Endothelial cell (in vitro differentiated cells): ENCODE data around the gene FBXL12. TPM values are rescaled to one million over a fixed set of nuclear protein-coding genes. Genes with fewer than 3 reads are reported as not detected.

Source experiments
- DNase-seq: peaks from one replicate; pipeline ENCODE4 v3.0.0; 2021; ENCODE audit warnings: low spot score
- H3K27ac Mint-ChIP-seq: one replicate; pipeline ENCODE4 v1.8.0; 2021; ENCODE audit warnings: mixed read lengths, inconsistent platforms; ENCODE audit not compliant: unreplicated experiment
- H3K27me3 Mint-ChIP-seq: one replicate; pipeline ENCODE4 v1.8.0; 2021; ENCODE audit warnings: mild to moderate bottlenecking, moderate library complexity, mixed read lengths, inconsistent platforms; ENCODE audit not compliant: unreplicated experiment
- H3K36me3 Mint-ChIP-seq: one replicate; pipeline ENCODE4 v1.8.0; 2021; ENCODE audit warnings: mild to moderate bottlenecking, low read depth, mixed read lengths, inconsistent platforms; ENCODE audit not compliant: unreplicated experiment
- H3K4me1 Mint-ChIP-seq: one replicate; pipeline ENCODE4 v1.8.0; 2021; ENCODE audit warnings: mild to moderate bottlenecking, mixed read lengths, inconsistent platforms; ENCODE audit not compliant: unreplicated experiment
- H3K4me3 Mint-ChIP-seq: one replicate; pipeline ENCODE4 v1.8.0; 2021; ENCODE audit warnings: mild to moderate bottlenecking, mixed read lengths, inconsistent platforms; ENCODE audit not compliant: unreplicated experiment
- H3K9me3 Mint-ChIP-seq: one replicate; pipeline ENCODE4 v1.8.0; 2021; ENCODE audit warnings: mixed read lengths, inconsistent platforms; ENCODE audit not compliant: unreplicated experiment
- total RNA-seq: library from RNA; stranded (reverse); fragmentation: NEBNext Ultra II Directional; extraction: Animal tissue kit (Norgen Biotek cat#: 25700); gene quantifications from one replicate; pipeline ENCODE4 v1.2.1, GENCODE V29; 2021; ENCODE audit not compliant: unreplicated experiment
- TF ChIP-seq, protein P1 (sequence below): fragments of 200-600 bp; sonication (generic); IDR thresholded peaks from one replicate; pipeline ENCODE4 v1.5.0; 2021; ENCODE audit warnings: antibody characterized with exemption; ENCODE audit not compliant: unreplicated experiment

The FBXL12 gene
- total RNA-seq, 1 donor from 2014 or later, result 45.9 TPM

DNA sequence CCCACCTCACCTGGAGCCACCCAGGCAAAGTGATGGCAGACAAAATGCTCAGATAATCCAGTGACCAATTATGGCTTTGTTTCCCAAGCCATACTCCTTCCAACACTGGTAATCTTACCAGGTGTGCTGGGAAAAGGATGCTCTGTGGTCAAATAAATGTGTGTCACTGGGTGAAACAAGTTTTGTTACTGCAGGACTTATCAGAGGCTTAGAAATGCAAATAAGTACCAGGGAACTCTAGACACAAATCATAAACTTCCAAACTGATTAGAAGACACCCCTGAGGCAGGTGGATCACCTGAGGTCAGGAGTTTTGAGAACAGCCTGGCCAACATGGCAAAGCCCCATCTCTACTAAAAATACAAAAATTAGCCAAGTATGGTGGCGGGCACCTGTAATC is 42.6 kb upstream of the FBXL12 start:
- Mint-ChIP-seq H3K36me3 (peaks cover 9% of the 10 kb centered on the region), H3K9me3 (no peaks in the 10 kb centered on the region), H3K27ac (no peak overlapping the region), H3K4me3 (no peak overlapping the region), H3K27me3 (peaks cover 8% of the 10 kb centered on the region), H3K4me1 (peaks cover 27% of the 10 kb centered on the region)
- TF ChIP-seq, protein P1, sequence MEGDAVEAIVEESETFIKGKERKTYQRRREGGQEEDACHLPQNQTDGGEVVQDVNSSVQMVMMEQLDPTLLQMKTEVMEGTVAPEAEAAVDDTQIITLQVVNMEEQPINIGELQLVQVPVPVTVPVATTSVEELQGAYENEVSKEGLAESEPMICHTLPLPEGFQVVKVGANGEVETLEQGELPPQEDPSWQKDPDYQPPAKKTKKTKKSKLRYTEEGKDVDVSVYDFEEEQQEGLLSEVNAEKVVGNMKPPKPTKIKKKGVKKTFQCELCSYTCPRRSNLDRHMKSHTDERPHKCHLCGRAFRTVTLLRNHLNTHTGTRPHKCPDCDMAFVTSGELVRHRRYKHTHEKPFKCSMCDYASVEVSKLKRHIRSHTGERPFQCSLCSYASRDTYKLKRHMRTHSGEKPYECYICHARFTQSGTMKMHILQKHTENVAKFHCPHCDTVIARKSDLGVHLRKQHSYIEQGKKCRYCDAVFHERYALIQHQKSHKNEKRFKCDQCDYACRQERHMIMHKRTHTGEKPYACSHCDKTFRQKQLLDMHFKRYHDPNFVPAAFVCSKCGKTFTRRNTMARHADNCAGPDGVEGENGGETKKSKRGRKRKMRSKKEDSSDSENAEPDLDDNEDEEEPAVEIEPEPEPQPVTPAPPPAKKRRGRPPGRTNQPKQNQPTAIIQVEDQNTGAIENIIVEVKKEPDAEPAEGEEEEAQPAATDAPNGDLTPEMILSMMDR, result no peak
- no peak for DNase-seq

DNA sequence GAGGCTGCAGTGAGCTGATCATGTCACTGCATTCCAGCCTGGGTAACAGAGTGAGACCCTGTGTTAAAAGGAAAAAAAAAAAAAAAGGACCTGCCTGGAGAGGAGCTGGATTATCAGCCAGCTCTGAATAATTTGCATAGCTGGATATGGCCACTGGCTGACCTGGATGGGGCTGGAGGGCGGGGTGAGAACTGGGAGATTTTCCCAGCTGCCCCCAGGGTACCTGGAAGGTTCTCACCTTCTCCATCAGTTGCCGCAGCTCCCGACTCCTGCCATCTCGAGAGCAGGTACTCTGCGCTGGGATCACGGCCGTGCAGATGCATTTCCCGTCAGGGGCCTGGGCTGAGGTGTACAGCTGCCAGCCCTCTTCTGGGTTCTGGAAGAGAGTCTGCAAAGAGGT is 41.5 kb upstream of the FBXL12 start:
- no peak for DNase-seq
- H3K4me3 Mint-ChIP-seq, result no peak overlapping the region
- H3K9me3 Mint-ChIP-seq, result no peaks in the 10 kb centered on the region

DNA sequence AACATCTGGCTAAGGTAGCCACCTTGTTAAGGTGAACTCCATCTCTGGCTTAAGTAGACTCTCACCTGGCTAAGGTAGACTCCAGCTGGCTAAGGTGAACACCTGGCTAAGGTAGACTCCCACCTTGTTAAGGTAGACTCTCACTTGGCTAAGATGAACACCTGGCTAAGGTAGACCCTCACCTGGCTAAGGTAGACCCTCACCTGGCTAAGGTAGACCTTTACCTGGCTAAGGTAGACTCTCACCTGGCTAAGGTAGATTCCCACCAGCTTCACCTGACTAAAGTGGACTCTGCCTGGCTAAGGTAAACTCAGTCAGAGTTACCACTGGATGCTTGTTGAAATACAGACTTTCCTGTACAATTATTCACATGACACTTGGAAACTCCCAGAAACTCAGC is 39.9 kb upstream of the FBXL12 start:
- Mint-ChIP-seq H3K4me1 (peaks cover 27% of the 10 kb centered on the region), H3K27me3 (peaks cover 8% of the 10 kb centered on the region), H3K4me3 (peak overlapping the region; percentile 2), H3K36me3 (peaks cover 13% of the 10 kb centered on the region), H3K9me3 (no peaks in the 10 kb centered on the region), H3K27ac (peak overlapping the region; percentile 20)
- TF ChIP-seq, protein P1, result no peak
- DNase-seq, result no peak

More for the DNA sequence above, 41.5 kb upstream of the FBXL12 start:
- H3K4me1 Mint-ChIP-seq, result peaks cover 27% of the 10 kb centered on the region
- no peak overlapping the region for H3K27ac Mint-ChIP-seq
- TF ChIP-seq, protein P1, result no peak
- peaks cover 8% of the 10 kb centered on the region for H3K27me3 Mint-ChIP-seq
- peaks cover 9% of the 10 kb centered on the region for H3K36me3 Mint-ChIP-seq

DNA sequence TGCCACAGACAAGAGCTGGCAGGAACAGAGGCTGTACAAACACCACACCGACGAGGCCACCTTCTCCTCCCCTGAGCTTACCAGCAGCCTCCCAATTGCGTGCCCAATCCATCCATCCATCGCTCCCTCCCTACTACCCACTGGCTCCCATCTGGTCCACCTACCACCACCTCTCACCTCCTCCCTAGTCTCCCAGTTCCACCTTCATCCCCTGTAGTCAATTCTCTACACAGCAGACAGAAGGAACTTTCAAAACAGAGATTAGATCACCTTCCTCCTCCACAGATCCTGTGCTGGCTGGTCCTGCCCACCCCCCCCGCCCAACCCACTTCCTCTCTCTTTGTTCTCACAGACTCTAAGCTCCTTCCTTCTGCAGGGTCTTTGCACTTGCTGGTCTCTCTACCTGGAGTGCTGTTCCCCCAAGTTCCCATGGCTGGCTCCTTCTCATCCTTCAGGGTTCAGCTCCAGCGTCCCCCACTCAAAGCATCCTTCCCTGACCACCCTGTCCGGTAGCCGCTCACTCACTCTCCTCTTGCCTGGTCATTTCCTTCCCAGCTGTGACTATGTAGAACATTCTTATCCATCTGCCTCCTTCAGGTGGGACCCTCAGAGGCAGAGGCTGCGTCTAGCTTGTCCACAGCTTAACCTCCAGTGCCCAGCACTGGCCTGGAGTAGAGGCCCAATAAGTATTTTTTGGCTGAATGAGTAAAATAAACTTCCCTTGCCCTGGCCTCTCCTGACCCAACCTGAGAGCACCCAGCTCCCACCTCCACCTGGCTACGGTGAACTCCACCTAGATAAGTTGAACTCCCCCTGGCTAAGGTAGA is 39.3 kb upstream of the FBXL12 start:
- no peak for DNase-seq
- H3K27me3 Mint-ChIP-seq, result peaks cover 8% of the 10 kb centered on the region
- TF ChIP-seq, protein P1, result no peak
- H3K4me3 Mint-ChIP-seq, result peak overlapping the region; percentile 63
- peaks cover 27% of the 10 kb centered on the region for H3K4me1 Mint-ChIP-seq
- H3K36me3 Mint-ChIP-seq, result peaks cover 15% of the 10 kb centered on the region
- H3K27ac Mint-ChIP-seq, result peak overlapping the region; percentile 91
- no peaks in the 10 kb centered on the region for H3K9me3 Mint-ChIP-seq

DNA sequence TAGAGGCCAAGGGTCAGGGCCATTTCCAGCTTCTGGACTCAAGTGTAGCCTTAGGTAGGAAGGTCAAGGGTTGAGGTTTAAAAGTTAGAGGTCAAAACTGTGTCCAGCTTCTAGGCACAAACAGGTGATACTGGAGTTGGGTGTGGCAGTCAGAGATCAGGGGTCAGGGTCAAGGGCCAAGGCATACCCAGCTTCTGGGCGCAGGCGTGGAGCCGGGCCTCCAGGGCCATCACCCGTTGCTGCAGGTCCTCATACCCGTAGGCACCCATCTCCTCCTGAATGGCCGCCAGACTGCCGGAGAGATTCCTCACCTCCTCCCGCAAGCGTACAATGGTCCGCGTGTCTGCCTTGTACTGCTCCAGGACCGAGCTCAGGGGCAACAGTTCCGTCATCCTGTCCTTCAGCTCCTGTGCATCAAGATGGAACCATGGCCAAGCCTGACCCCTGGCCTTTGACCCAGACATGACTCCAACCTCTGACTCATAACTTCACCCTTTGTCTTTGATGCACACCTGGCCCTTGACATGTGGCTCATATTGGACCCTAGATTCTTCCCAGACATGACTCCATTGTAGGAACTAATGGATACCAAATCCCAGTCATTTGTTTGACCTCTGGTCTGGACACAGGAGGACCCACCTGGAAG is 38.3 kb upstream of the FBXL12 start:
- TF ChIP-seq, protein P1, result no peak
- H3K27ac Mint-ChIP-seq, result peak overlapping the region; percentile 48
- no peaks in the 10 kb centered on the region for H3K9me3 Mint-ChIP-seq
- H3K4me1 Mint-ChIP-seq, result peaks cover 23% of the 10 kb centered on the region
- peaks cover 18% of the 10 kb centered on the region for H3K36me3 Mint-ChIP-seq
- no peak for DNase-seq
- peaks cover 8% of the 10 kb centered on the region for H3K27me3 Mint-ChIP-seq
- no peak overlapping the region for H3K4me3 Mint-ChIP-seq
